GM19351 (cell line): ENCODE data around the gene DRGX.

Source experiments
- ATAC-seq: cut with Tn5 transposase; IDR thresholded peaks from one replicate; pipeline ENCODE4 v1.9.1; 2021; ENCODE audit warnings: mild to moderate bottlenecking, moderate library complexity; ENCODE audit not compliant: unreplicated experiment

Gene DRGX

DNA sequence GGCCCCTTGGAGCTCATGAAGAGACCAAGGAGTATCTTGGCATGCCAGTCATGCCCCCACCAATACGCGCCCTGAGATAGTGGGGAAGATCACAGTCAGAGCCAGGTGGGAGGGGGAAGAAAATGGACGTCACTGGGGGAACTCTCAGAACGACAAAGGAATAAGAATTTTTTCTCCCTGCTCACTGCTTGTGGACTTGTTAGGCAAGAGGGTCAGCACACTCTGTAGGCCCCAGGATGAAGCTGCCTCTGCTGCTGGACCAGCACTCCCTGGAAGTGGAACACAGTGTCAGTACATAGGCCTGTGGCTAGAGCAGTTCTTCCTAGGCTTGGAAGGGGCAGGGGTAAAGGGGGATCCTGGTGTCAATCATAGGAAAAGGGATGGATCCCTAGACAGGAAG lies 46.5 kb downstream of the DRGX start:
- ATAC-seq, result no peak

DNA sequence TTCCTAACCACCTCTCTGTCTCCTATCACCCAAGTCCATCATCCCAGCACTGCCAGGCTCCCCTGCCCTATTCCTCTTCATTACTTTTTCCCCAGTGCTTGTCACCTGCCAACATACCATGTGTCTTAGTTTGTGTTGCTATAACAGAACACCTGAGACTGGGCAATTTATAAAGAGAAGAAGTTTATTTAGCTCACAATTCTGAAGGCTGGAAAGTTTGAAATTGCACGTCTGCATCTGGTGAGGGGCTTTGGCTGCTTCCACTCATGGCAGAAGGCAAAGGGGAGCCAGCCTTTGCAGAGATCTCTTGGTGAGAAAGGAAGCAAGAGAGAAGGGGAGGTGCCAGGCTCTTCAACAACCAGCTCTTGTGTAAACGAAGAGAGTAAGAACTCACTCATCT lies 47.3 kb downstream of the DRGX start:
- no peak for ATAC-seq

DNA sequence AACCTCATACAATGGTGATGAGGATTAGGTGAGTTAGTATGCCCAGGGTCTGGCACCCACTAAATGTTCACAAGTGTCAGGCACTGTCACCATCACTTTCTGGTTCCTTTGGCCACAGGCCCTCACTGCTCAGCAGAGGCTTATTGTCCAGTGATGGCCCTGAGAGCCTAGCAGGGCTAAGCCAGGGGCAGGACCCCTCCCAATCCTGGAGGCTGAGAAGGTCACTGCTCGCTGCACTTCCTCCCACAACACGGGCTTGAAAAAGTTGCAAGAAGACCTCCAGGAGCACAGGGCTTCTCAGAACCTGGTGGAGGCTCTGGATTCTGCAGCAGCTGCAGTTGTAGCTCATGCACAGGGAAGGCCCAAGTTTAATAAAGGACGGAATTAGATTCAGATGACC lies 48.1 kb downstream of the DRGX start:
- no peak for ATAC-seq

DNA sequence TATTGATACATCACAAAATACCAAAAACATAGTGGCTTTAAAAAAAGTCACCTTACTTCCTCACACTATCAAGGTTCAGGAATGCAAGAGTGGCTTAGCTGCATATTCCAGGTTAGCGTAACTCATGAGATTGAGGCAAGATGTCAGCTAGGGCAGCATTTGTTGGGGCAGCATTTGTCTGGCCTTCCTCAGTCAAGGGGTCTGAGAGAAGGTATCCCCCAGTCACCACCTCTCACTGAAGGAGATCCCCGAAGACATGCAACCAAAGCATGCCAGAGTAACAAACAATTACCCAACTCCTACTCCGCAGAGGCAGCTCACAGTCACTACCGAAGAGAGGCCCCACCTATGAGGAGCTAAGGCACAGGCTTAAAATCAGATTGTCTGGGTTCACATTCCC lies 48.5 kb downstream of the DRGX start:
- ATAC-seq, result no peak

DNA sequence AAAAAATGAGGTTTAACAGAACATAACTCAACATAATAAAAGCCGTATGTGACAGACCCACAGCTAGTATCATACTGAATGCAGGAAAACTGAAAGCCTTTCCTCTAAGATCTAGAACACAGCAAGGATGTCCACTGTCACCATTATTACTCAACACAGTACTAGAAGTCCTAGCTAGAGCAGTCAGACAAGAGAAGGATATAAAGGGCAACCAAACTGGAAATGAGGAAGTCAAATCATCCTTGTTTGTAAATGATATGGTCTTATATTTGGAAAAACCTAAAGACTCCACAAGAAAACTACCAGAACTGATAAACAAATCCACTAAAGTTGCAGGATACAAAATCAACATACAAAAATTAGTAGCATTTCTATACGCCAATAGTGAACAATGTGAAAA lies 51.0 kb downstream of the DRGX start:
- no peak for ATAC-seq

DNA sequence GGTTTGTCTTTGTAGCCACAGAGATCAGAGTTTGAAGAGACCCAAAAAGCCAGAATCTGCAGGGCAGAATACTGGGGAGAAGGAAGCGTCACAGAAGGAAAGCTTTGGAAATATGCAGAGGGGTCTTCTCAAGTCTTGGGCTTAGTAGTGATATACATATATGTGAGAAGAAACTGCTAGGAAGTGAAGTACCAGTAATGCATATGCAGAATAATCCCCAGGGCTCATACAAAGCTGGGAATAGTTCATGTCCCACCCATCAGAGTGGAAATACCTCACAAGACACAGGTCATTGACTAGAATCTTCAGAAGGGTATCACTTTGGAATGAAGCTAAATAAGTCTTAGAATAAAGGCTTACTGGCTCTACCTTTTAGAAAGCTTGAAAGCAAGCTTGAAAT lies 57.3 kb downstream of the DRGX start:
- ATAC-seq, result no peak

DNA sequence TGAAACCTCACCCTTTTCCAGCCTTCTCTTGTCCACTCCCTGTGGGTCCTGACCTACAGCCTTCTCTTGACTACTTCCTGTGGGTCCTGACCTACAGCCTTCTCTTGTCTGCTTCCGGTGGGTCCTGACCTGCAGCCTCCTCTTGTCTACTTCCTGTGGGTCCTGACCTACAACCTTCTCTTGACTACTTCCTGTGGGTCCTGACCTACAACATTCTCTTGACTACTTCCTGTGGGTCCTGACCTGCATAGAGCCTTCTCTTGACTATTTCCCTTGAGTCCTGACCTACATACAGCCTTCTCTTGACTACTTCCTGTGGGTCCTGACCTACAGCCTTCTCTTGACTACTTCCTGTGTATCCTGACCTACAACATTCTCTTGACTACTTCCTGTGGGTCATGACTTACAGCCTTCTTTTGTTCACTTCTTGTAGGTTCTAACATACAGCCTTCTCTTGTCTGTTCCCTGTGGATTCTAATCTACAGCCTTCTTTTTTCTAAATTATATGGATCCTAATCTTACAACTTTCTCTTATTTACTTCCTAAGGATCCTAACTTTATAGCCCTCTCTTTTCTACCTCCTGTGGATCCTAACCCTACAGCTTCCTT lies 60.4 kb downstream of the DRGX start:
- ATAC-seq, result no peak

DNA sequence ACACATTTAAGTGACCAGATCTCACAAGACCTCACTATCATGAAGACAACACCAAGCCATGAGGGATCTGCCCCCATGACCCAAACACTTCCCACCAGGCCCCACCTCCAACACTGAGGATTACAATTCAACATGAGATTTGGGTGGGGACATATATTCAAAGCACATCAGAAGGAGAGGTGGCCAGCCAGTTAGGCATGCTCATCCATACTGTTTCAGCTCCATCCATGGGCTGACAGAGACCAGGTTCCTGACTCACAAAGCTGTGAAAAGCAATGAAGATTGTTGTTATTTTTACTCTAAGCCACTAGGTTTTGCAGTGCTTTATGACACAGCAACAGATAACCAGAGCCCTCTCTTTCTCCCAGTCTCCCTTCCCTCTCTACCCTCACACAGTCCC lies 60.9 kb downstream of the DRGX start:
- no peak for ATAC-seq

DNA sequence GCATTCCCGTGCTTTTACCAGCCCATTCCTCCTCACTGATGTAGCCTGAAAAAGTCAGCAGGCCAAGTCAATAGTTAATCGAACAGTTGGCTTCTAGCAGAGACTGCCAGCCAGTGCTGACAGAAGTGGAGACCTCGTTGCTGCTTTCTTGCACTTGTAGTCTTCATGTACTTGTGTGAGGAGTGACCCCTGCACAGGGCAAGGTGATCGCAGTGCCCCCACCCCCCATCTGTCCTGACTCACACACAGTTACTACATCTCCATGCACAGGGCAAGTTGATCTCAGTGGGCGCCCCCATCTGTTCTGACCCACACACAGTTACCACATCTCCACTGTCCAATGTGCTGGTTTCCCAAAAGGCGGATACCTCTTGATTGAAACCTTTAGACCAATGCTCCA lies 62.7 kb downstream of the DRGX start:
- ATAC-seq, result no peak

DNA sequence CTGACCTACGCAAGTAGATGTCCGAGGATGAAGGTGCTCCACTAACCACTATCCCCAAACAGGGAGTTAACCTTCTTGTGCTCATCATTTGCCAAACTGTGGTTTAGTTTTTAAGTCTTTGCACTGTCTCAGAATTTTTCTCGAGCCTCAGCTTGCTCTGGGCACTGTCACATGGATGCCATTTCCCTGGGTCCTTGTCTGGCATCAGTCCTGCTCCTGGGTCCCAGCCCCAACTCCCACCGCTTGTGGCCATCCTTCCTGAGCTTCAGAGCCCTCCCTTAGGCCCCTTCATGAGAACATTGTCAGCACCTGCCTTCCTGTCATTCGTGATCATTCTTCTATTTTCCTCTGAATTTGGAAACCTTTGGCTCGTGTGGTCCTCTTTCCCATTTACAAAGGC lies 63.1 kb downstream of the DRGX start:
- ATAC-seq, result no peak

DNA sequence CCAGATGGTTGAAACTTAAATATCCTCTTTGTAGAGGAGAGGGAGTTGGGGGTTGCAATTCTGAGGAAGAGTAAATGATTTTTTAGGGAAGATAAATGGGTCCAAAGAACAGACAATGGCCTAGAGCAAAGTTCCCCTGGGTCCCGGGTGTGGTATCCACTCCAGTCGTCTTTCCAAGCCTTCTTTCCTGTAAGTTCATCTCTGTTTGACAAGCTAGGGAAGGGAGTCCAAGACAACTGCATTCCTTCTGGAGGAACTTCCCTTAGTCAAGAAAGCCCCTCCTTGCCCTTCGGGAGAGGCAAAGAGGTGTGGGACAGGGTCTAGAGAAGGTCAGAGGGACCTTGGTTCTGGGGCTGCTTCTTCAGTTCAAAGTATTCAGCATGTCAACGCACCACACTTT lies 63.6 kb downstream of the DRGX start:
- ATAC-seq, result no peak

DNA sequence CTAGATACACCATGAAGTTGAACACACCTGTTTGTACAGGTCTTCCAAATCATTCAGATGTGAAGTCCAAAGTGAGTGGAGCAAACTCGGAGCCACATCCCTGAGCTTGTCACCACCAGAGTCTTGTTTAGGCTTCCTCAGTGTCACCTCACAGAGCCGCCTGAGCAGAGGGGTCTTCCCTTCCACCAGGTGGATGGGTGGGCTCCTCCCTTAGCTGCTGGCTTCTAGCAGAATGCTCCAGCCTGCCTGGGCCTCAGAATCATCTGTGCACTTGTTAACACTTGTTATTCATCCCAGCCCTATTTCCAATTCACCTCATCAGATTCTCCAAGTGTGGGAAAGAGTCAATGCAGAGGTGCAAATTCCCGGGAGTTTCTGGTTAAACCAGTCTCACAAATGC lies 64.5 kb downstream of the DRGX start:
- no peak for ATAC-seq

DNA sequence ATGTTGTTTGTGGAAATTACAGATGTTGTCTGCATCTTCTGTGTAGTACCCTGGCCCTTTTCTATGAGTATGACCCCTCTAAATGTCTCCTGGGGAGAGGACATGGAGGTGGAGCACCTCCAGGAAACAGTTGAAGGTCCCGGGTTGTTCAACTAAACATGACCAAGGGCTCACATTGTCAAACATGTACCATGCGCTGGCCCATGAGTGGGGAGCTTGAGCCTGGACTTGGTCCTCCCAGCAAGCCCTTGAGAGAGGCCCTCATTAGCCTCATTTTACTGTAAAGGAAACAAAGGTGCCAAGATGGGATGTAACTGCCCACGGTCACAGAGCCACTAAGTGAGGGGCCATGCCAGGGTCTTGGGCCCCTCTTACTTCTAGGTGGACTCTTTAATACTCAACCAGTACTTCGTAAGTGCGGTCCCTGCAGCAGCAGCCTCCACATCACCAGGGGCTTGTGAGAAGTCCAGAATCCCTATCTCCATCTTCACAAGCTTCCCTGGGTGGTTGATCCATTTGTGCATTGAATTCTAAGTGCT lies 65.7 kb downstream of the DRGX start:
- ATAC-seq, result no peak

DNA sequence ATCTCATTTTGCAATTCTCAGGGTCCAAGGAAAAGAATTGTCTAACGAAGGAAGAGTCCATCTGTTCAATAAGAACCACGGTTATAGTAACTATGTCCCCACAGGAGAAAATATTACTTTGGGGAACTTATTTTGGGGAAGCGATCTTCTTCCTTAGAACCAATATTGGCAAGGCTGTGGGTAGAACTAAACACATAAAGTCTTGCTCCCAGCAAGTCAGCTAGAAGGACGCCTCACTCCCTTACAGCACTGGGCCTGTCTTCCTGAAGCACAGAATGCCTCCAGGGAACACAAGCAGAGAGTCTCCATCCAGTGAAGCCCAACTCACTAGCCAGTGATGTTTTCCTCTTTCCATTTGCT lies 66.8 kb downstream of the DRGX start:
- no peak for ATAC-seq

DNA sequence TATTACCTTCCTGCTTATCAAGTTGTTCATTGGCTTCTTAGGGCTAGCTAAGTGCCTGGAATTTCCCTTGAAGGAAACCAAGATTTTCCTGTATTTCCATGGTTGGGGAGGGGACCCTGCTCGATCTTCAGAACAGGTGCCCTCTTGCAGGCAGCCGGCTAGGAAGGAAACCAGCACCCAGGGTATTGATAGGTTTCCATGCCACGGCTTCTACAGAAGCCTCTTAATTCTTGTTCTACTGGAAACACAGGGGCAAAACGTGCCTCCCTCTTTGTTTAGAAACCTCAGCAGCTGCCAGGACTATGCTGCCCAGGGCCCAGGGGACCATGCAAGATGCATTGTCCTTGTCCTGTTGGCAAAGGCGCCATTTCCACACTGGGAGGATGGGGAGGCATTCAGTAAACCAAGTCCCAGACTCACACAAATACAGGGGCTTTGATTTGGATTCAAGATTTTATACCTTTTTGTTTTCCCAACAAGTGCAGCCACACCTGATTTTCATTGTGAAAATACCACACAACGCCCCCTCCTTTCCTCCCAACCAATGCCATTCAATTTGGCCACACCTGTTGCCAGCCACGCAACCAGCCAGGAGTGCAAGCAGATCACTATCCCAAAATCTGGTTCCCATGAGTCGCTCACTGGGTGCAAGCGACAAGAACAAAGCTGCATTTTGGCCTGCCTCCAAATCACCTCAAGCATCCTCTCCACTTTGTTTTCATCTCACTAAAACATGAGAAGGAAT lies 67.3 kb downstream of the DRGX start:
- no peak for ATAC-seq

DNA sequence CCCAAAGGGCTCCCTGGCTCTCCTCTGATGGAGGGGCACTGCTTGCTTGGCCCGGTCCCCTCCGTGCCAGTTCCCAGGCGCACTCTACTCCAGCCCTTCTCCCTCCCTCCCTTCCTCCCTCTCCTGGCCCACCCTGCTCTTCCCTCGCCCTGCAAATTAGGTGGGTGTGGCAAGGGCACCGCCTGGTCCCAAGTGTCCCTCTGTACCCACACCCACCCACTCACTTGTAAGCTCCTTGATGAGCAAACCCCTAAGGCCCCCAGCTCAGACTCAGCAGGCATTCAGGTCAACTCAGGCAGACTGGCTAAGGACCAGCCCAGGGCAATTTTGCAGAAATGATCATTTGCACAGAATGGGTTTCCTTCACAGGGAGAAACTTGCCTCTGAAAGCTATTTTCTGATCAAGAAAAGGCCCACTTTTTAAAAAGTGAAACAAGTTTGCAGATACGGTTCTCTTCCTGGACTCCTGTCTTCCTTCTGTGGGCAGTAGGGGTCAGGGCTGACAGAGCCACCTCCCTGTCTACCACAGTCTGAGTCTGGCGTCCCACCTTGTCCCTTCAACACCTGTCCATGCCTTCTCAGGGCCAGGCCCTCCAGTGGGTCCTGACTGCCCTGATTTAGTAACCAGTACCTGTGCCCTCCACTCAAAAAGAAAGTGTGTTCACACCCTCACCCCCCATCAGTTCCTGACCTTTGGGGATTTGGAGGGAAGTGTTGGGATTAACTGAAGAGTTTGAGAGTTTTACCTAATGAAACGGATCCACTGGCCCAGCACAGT lies 68.7 kb downstream of the DRGX start:
- no peak for ATAC-seq

DNA sequence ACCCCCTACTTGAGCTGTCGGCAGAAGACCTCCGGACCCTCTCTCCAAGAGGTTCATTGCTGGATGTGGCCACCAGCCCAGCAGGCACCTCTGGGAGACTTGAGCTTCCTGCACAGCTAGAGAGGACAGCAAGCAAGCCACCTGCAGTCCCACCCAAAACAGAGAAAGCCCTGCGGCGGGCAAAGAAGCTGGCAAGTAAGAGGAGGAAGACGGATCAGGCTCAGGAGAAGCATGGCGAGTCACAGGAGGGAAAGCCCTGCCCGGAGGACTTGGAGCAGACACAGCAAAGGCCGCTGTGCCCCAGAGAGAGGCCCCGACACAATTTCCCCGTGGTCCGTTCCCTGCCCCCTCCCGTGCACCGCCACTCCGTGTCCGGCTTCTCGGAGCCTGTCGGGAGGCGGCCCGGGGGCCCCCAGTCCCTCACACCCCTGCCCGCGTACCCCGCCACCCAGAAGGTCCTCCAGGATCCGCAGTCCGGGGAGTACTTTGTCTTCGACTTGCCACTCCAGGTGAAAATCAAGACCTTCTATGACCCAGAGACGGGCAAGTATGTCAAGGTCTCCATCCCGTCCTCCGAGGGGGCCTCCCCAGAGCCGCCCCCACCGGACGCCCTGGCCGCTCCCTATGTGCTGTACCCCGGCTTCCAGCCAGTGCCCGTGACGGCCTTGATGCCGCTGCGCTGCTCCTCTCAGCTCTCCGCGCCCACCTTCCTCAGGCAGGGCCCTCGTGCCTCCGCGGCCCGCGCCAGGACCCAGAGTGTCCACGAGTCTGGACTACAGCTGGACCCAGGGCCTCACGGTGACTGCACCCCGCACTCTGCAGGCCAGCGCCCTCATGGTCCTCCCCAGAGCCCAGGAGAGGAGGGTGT lies 69.7 kb downstream of the DRGX start:
- ATAC-seq, result no peak

DNA sequence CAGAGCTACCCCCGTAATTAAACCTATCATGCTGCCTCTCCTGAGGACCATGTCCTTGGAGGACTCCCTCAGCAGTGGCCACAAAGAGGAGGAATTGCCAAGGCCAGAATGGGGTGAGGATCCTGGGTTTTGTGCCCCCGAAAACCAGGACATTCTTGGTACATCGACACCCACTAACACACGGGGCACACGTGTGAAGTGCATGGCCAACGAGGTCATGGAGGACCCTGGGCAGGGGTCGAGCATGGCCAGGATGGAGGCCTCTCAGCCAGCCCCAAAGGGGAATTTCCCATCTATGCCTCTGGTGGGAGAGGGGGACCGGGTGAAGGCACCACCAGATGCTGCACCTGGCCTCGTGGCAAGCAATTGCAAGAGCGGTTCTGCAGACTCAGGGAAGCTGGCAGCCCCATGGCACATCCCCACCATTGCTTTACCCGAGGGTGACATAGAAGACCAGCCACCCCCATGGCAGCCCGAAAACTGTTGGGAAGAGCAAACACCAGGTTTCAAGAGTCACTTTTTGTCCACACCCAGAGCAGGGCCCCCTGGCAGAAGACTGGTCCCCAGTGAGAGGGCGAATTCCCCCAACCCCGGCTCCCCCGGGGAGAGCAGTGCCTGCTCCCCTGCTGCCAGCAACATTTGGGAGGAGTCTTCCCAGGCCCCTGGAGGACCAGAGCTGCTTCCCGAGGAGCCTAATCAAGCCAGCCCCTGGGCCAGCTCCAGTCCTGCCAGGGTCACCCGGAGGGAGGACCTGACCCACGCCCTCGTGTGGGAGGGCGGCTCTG lies 70.6 kb downstream of the DRGX start:
- ATAC-seq, result no peak

DNA sequence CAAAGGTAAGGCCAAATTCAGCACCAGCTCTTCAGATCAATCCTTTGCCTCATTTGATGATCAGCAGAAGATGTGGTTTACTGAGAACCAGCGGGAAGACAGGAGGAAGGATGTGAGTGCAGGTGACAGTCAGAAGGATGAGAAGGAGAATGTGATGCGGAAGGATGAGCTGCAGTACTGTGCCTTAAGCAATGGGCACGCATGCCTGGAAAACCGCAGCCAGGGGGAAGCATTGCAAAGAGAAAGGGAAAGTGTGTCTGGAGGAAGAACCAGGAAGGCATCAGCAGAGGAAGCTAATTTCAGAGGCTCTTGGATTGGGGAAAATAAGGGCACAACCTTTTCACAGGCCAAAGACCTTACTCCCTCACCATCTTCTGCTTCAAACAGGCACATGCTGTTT lies 71.2 kb downstream of the DRGX start:
- ATAC-seq, result no peak

DNA sequence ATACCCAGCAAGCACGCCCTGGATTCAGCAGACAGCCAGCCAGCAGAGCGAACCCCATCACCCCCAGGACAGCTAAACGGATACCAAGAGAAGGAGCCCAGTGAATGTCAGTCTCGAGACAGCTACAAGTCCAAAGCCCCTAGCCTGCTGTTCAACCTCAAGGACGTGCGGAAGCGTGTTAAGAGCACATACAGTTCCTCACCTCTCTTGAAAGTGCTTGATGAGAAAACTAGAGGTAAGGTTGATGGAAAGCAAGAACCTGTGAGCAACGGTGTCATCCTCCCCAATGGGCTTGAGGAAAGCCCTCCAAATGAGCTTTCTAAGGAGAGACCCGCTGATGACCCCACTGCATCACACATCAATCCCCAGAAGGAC lies 72.0 kb downstream of the DRGX start:
- no peak for ATAC-seq
